ENCODE data around the gene DEFB124. TPM values are rescaled to one million over a fixed set of nuclear protein-coding genes. Genes with fewer than 3 reads are reported as not detected.

DEFB124 gene
- total RNA-seq, 1 experiment from 2014 or later: not detected

- Histone ChIP-seq H3K27ac (ENCODE audit: insufficient read length, low read depth, low read length) (no peak overlapping the region), H3K4ac (ENCODE audit: low read depth, low read length) (no peak overlapping the region), H3K56ac (ENCODE audit: insufficient read length, low read depth, low read length) (no peak overlapping the region), H3K4me1 (ENCODE audit: insufficient read depth, low read length) (no peaks in the 10 kb centered on the region), H2AK5ac (ENCODE audit: insufficient read length, low read length) (no peak overlapping the region), H3T11ph (ENCODE audit: low read length) (no peak overlapping the region), H3K9ac (ENCODE audit: extremely low read depth, insufficient read length, low read length) (no peak overlapping the region), H3K79me2 (ENCODE audit: insufficient read depth, low read length) (no peaks in the 10 kb centered on the region), H4K91ac (ENCODE audit: insufficient read length, low read depth, low read length) (no peak overlapping the region), H3K79me1 (ENCODE audit: insufficient read depth, low read depth, low read length, poor library complexity, severe bottlenecking) (no peaks in the 10 kb centered on the region), H4K20me1 (ENCODE audit: control insufficient read depth, insufficient read depth, insufficient read length) (no peaks in the 10 kb centered on the region), H3K27me3 (ENCODE audit: insufficient read depth, low read length) (no peaks in the 10 kb centered on the region), H2BK120ac (ENCODE audit: low read depth, low read length, poor library complexity, severe bottlenecking) (no peak overlapping the region), H2BK20ac (ENCODE audit: low read depth, low read length, poor library complexity, severe bottlenecking) (no peak overlapping the region), H3K18ac (ENCODE audit: insufficient read length, low read depth, low read length) (no peak overlapping the region), H2AFZ (ENCODE audit: low read length) (no peak overlapping the region), H4K8ac (replicated peaks; ENCODE audit: insufficient read length, low read depth, low read length) (no peak overlapping the region), H3K9me3 (ENCODE audit: control insufficient read depth, low read depth, low read length) (no peaks in the 10 kb centered on the region), H3K23me2 (ENCODE audit: insufficient read length, low read depth, low read length, poor library complexity, severe bottlenecking) (no peaks in the 10 kb centered on the region), H3K4me2 (ENCODE audit: insufficient read depth, insufficient read length, low read length) (no peak overlapping the region), H3K14ac (ENCODE audit: insufficient read depth, low read length) (no peak overlapping the region), H4K5ac (ENCODE audit: insufficient read length, low read depth, low read length) (no peak overlapping the region), H2BK5ac (ENCODE audit: insufficient read length, low read length) (no peak overlapping the region), H3K23ac (ENCODE audit: insufficient read length, low read depth, low read length) (no peak overlapping the region), H2BK12ac (ENCODE audit: insufficient read length, low read depth, low read length) (no peak overlapping the region), H2BK15ac (ENCODE audit: low read depth, low read length) (no peak overlapping the region)
- WGBS (ENCODE audit: extremely low coverage, insufficient read length, low lambda C conversion rate): no CpG with 5 or more reads among the region's 5 CpGs
- no peaks in the 10 kb centered on the region for H3K4me1 Mint-ChIP-seq
- TF ChIP-seq CTCF (conservative IDR thresholded peaks at IDR 0.05): no peak
- peaks cover 0 to 2% (median 0%) of the 10 kb centered on the region in 3 experiments; a peak in 2 of 7 replicates for H3K36me3 Mint-ChIP-seq (ENCODE audit: insufficient read depth in 1 of 3, low read depth in 3 of 3)
- DNase-seq: no peak
- no peak overlapping the region for H3K27ac Mint-ChIP-seq
- H3K4me3 Mint-ChIP-seq: no peak overlapping the region
- H3K9me3 Mint-ChIP-seq: peaks cover 26 to 56% of the 10 kb centered on the region in 2 experiments
- H3K27me3 Mint-ChIP-seq (ENCODE audit: low read depth): peaks cover 18% of the 10 kb centered on the region
Observed at GRCh38 chr20:31508517-31509244, 33.8 kb upstream of the DEFB124 start.
